GM04503 (cell line): ENCODE results near the gene ARNT2.

Source experiments
- DNase-seq: peaks from one replicate; pipeline ENCODE4 v3.0.0-alpha.2; 2012; ENCODE audit warnings: low read depth

Gene ARNT2

DNA sequence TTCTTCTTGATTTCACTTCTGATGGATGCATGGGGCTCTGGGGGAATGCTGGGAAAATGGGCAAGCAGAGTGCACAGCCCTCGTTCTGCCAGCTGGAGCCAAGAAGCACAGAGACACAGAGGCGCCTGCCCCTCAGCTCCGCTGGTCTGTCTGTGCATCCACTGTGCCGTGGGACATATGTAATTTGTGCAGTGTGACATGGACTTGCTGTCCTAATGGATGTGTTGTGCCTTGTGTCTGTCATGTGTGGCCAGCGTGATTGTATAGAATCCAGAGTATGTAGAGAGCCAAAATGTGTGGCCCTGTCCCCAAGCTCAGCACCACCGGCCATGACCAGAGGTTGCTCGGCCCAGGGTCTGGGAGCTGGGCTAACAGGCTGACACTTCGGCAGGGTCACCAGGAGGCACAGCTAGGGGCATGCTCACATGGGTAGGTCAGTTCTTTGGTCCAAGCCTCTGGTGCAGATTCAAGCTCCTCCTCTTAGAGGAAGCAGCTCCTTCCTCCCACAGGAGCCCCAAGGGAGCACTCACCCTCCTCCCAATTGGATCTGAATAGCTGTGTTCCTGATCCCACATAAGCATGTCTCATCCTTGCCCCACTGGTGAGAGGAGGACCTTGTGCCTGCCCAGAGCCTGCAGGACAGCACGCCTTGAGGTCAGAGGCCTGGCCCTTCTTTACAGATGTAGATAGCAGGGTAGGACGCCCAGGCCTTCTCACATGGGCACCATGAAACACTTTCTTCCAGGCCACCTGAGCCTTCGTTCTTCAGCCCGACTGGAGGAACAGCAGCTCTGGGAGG lies 190.1 kb downstream of the ARNT2 start:
- DNase-seq, result no peak

DNA sequence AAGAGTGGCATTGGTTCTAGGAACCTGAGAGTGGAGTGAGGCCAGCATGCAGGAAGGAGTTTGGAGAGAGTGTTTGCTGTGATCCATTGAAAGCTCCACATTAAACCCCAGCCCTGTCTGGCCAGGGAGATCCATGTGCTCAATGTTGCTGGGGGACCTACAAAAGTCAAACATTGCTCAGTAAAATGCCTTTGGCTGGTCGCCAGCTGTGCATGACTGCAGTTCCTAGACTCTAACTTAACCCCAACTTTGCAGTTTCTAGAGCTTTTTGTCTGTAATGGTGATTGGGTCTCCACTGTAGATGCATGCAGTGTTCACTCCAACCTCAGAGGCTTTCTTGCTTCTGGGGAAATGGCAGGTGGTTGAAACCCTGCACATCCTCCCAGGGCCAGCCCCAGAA lies 191.2 kb downstream of the ARNT2 start:
- no peak for DNase-seq

DNA sequence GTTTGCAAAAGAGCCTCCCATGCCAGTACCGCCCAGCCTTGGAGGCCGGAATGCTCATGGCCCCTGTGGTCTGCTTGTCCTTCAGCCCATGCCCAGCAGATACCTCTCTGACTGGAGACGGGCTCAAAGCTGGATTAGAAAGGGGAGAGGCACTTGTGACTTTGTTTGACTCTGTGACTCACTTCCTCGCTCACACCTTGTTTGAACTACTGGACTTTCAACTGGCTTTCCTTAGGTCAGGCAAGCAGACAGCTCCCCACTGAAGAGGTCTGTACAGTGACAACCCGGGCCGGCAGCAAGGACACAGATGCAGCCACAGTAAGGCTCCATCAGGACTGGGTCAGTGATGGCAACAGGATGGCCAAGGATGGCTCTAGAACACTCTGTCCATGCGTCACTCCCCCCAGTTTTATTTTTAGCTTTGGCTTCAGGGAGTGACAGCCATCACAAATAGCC lies 192.4 kb downstream of the ARNT2 start:
- no peak for DNase-seq

DNA sequence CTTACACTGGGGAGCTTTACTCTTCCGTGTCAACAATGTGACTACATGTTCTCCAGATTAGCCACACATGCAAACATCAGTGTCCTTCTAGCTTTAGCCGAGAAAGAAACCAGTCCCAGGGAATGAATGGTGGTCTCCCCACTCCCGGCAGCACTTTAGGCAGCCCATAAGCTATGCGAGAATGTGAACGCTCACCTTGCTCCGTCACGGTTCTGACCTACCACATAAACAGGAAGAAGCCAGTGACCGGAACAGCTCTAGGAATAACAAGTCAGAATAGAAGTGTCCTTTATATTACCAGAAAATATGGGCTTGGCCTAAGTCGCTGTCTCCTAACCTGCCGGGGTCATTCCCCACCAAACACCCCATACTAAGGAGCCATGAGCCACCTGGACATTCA lies 192.9 kb downstream of the ARNT2 start:
- no peak for DNase-seq

DNA sequence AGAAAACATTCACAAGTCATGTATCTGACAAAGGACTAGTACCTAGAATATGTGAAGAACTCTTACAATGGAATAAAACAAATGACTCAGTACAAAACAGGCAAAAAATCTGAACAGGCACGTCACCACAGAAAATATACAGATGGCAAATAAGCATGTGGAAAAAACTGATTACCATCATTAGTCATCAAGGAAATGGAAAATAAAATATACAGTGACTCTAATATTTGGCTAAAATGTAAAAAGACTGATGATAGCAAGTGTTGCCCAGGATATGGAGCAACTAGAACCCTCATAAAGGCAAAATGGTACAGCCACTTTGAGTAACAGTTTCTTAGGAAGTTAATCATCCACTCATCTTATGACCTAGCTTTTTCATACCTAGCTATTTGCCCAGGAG lies 195.2 kb downstream of the ARNT2 start:
- DNase-seq, result no peak

DNA sequence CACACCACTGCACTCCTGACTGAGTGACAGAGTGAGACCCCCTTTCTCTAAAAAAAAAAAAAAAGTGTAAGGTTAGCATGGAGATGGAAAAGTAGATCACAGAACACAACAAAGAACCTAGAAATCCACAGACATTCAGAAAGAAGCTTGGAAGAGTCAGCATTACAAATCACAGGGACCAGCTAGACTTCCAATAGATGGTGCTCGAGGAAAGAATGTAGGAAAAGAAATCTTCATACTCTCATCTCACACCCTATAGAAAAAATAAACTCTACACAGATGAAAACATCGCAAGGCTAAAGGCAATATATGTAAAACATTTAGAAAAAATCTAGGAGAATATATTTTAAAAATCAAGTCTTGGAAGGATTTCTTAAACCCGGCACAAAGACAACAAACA lies 196.4 kb downstream of the ARNT2 start:
- DNase-seq, result no peak

DNA sequence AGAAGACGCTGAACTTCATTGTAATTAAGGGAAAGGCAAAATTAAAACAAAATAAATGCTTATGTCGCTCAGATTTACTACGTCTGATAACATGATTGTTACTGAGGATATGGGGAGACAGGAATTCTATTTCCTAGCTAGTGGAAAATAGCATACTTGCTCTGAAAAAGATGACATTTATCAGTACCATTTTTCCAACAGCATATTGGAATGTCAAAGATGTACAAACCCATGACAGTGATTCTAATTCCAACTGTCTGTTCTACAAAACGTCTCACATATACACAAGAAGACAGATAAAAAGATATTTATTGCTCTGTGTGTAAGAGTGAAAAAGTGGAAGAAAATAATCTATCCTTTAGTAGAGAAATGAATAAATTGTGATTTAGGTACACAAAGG lies 197.1 kb downstream of the ARNT2 start:
- no peak for DNase-seq

DNA sequence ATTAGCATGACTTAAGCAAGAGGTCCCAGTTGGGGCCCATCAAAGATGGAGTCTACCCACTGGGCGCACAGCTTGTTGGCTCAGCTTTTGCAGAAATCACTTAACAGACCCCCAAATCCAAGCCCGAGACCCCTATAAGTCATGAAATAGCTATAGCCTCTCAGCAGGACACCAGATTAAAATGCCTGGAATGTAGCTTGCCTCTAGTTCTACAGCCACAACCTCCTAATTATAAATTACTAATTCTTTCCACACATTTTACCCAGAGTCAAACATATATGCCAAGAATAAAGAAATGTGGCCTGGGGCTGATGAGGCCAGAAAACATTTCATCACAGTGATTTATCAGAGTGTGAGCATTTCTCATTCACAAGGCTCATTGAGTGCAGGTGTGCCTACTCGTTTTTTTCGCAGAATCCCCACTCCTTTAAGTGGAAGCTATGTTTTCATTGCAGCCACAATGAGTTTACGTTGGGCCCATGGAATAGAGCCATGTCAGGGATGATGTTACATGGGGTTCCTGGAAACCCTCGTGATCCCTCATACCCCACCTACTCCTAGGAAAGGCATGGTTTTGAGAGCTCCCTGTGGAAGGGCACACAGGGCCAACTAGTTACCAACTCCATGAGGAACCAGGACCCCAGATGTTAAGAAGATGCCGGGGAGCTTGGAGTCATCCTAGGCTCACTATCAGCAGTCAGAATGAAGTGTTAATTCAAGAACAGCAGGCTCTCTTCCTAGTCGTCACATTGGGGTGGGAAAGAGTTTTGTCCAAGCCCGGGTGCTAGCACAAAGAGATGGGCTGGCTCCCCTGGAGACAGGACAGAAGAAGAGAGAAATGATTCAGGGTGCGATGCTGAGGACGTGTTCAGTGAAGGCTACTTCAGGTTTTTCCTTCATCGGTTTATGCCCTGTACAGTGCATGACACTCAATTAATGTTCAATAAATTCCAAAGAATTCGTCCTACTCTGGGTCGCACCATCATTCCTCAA lies 200.7 kb downstream of the ARNT2 start:
- no peak for DNase-seq

DNA sequence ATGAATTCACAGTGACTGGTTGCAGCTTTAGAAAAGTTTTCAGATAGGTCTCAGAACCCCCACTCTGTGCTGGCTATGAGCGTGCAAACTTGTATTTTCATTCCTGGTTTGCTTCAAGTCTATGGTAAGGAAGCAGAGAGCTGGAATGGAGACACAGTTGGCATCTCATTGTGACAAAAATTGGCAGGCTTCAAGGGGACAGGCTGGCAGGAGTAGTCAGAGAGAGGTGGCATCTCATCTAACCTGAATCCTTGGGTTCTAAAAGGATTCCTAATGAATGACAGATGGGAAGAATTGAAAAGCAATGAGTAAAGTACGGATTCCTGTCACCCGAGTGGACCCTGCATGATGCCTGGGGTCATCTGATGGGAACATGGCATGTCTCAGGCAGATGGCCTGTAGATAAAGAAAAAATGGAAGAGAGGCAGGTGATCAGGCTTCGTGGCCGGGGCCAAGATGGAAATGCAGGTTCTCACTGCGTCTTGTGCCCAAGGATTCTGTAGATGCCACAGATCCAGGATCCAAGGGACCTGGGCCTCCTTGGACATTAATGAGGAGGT lies 201.5 kb downstream of the ARNT2 start:
- no peak for DNase-seq

DNA sequence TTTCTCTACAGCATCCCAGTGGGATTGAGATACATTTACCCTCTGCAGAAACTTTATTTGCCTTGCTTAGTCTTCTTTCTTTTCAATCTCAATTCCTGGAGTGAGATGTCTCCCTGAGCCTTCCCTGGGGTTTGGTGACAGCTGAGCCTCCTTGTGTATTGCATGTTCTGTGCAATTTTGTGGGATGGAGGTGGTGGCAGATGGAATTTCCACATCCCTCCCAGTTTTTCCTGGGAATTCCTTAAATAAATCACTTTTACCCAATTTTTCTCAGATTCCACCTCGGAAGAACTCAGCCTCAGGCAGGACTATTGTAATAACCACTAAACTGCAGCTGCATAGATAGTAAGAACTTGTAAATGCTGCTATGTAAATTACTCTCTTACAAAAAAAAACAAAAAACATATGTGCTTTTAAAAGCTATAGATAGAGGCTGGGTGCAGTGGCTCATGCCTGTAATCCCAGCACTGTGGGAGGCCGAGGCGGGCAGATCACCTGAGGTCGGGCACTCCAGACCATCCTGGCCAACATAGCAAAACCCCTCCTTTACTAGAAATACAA lies 202.4 kb downstream of the ARNT2 start:
- DNase-seq, result no peak

DNA sequence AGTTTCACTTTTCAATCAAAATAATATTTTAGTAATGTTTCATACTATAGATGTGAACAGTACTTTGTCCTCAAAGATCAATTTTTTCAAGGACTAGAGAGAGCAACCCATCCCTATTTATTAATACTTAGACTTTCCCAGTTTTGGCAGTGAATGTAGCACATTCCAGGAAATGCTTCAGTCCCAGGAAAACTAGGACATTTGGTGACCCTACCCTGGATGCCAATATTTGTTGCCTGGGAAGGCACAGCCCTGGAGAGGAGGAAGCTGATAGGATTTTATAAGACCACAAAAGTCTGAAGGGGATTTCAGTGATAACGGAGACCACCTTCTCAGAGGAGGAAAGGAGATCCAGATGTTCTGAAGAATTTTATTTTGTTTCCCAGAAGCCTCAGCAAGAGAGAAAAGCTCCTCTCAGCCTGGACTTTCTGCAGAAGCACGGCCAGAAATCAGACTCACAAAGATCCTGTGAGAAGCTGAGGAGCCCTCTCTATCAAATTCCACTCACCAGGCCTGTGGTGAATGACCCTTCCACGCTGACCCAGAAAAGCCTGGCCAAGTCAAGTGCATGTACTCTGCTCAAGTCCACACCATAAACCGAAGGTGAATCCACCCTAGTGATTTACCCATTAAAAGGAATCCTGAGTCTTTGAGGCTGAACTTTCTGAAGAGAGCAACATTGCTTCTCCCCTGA lies 203.3 kb downstream of the ARNT2 start:
- no peak for DNase-seq

DNA sequence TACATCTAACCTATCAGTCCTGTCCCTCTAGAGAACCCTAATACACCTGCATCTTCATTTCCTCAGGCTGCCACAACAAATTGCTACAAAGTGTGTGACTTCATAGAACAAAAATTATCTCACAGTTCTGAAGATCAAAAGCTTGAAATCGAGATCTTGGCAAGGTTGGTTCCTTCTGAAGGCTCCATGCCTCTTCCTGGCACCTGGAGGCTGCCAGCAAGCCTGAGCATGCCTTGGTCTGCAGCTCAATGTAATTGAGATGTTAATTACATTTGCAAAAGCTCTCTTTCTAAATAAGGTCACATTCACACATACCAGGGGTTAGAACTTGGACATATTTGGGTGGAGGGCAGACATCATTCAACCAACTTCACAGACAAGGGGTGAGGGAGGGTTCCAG lies 204.5 kb downstream of the ARNT2 start:
- DNase-seq, result no peak

DNA sequence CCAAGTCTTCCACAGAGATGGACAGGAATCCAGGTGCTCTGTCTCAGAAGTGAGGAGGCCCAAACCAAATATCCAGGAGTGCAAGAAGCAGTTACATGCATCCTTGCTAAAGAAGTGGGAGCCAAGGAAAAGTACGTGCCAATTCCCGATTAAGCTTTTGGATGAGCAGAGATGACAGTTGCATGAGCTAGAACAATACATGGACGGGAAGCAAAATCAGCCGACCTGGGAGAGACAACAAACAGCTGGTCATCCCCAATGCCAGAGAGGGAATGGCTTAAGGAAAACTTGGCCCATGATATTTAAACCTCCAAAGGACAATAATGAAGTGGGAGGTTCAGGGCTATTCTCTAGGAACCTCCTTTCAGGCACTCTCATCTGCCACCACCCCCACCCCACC lies 204.9 kb downstream of the ARNT2 start:
- no peak for DNase-seq

DNA sequence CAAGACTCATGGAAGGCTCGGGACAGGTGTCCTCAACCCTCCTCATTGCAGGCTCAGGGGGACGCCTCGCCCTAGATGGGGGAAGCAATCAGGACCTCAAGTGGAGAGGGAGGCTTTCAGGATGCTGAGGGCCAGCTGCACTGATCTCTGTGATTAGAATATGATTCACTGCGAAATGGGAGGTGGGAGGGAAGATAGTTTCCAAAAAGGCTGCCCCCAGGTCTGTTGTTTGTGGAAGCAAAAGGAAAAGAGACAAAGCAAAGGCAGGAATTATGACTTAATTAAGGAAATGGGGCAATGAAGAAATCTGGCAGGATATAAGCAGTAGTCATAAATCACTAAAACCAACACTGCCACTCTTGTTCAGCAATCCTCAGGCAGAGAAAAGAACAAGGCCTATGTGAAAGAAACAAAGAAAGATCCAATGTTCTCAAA lies 205.3 kb downstream of the ARNT2 start:
- no peak for DNase-seq

DNA sequence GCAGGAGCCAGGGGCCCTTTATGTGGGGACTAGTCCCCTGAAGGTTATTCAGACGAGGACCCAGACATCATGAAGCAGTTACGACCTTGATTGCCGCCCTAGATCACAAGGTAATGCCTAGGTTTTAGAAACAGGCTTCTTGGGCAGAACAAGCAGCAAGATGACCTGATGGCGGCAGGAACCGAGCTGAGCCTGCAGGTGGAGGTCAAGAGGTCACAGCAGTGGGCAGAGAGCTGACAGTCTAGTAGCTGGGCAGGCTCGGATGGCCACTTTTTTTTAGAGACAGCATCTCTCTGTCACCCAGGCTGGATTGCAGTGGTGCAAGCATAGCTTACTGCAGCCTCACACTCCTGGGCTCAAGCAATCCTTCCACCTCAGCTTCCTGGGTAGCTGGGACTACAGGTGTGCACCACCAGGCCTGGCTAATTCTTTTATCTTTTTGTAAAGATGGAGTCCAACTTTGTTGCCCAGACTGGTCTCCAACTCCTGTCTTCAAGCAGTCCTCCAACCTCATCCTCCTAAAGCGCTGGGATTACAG lies 207.4 kb downstream of the ARNT2 start:
- DNase-seq, result no peak

DNA sequence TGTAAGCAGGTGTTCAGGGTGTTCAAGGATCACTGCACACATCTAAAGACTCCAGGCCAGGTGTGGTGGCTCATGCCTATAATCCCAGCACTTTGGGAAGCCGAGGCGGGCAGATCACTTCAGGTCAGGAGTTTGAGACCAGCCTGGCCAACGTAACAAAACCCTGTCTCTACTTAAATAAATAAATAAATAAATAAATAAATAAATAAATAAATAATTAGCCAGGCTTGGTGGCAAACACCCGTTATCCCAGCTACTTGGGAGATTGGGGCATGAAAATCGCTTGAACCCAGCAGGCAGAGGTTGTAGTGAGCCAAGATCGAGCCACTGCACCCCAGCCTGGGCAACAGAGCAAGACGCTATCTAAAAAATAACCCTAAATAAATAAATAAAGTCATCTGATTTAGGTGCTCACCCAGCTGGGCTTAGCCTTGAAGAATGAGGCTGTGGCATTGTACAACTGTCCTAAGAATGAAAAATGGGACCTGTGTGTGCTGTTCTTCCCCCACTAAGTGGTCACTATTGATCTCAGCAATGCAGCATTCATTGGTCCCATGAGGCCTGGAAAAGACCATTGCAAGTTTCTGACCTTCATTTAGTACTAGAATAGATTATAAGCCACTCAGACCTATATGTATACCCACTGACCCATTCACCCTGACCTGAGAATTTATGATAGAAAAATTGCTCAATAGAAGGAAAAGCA lies 208.1 kb downstream of the ARNT2 start:
- DNase-seq, result no peak

DNA sequence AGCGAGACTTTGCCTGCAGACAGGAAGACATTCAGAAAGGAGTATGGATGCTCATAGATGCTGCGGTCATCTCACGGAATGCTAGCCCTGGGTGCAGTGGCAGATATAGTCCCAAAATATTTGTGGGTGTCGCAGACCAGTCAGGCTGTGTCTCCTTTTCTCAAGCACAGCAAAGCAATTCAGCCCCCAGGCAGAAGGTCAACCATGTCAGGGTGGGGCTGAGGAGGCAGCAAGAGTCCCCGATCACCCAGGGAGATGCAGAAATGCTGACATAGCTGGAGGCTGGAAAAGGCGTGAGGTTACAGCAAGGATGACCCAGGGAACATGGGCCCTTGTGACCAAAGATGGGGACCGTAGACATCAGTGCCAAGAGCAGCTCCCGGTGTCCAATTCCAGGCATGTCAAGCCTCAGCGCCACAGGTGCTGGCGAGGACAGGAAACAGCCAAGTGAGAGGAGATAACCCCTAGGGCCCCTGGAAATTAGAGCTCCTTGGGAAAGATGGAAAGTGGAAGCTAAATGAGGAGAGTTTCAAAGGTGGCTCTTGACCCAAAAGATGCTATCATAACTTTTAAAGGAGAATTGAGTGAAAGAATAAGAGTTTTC lies 209.7 kb downstream of the ARNT2 start:
- DNase-seq, result no peak

DNA sequence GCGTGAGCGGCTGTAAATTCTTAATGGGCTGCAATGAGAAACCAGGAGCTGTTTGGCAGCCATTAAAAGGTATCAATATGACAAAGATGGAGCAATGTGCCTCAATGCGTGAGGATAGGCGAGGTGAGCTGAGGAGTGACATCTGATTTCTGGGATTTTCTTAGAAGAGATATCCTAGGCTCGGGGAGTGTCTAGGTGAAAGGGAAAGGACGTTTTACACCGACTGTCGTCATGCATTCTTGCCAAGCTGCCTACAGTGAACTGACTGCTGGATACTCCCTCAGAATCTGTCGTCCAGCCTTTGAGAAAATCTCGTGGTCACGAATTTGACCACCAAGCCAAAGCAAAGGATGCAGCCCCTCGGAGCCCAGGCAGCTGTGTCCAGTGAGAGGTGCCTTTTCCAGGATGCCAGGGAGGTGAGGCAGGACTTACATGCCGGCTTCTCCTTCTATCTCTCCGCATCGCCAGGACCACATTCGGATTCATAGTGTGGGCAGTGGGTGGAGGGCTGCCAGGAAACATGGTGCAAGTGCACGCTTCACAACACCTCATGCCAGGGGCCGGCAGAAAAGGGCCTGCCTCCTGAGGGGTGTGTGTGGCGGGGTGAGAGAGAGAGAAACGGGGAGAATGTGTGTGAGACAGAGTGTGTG lies 210.7 kb downstream of the ARNT2 start:
- DNase-seq, result no peak

DNA sequence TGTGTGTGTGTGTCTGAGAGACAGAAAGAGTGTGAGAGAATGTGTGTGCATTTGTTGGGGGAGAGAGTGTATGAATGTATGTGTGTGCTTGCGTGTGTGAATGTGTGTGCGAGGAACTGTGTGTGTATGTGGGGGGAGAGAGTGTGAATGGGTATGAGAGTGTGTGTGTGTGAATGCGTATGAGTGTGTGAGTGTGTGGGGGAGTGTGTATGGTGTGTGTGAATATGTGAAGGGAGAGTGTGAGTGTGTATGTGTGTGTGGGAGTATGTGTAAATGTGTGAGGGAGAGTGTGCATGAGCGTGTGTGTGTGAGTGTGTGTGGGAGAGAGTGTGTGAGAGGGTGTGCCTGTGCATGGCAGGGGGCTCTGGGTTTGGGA lies 211.2 kb downstream of the ARNT2 start:
- no peak for DNase-seq
